ENCODE results near the gene RORC.

RORC gene

GRCh38 chr1:151868486-151868885 is 36.9 kb upstream of the RORC start:
- Histone ChIP-seq H3K27ac (ENCODE audit: low read length) (no peak overlapping the region), H3K9ac (ENCODE audit: low read length) (no peak overlapping the region), H3K9me2 (replicated peaks; ENCODE audit: insufficient read depth, low read length) (no peaks in the 10 kb centered on the region), H3K79me2 (ENCODE audit: low read length) (no peaks in the 10 kb centered on the region), H3K9me3 (replicated peaks; ENCODE audit: insufficient read depth, low read length) (no peaks in the 10 kb centered on the region), H3F3A (ENCODE audit: insufficient read depth, low read length) (no peaks in the 10 kb centered on the region), H3K4me1 (ENCODE audit: low read length) (no peaks in the 10 kb centered on the region), H3K4me2 (ENCODE audit: low read depth, low read length) (no peak overlapping the region), H3K36me3 (replicated peaks; ENCODE audit: insufficient read depth, low read length) (no peaks in the 10 kb centered on the region), H2AFZ (ENCODE audit: low read length) (no peak overlapping the region), H3K4me3 (ENCODE audit: low read length) (no peak overlapping the region), H4K20me1 (ENCODE audit: insufficient read depth, low read length) (no peaks in the 10 kb centered on the region), H3K27me3 (replicated peaks; ENCODE audit: insufficient read depth, low read length) (no peaks in the 10 kb centered on the region)
- TF ChIP-seq EZH2phosphoT487 (IDR thresholded peaks at IDR 0.05; ENCODE audit: low read length) (no peak), CTCF (IDR thresholded peaks at IDR 0.05; ENCODE audit: low read length) (no peak), EZH2 (optimal IDR thresholded peaks at IDR 0.05; ENCODE audit: low read depth, low read length) (no peak)
- DNase-seq, result no peak

- H3K9me2 ChIP-seq (replicated peaks; ENCODE audit: insufficient read depth, low read length), result no peaks in the 10 kb centered on the region
- H3K9ac ChIP-seq (ENCODE audit: low read length), result no peak overlapping the region
- peaks cover 4% of the 10 kb centered on the region for H3K4me1 ChIP-seq (ENCODE audit: low read length)
- H4K20me1 ChIP-seq (ENCODE audit: insufficient read depth, low read length), result no peaks in the 10 kb centered on the region
- no peaks in the 10 kb centered on the region for H3K36me3 ChIP-seq (replicated peaks; ENCODE audit: insufficient read depth, low read length)
- no peak overlapping the region for H3K4me3 ChIP-seq (ENCODE audit: low read length)
- TF ChIP-seq CTCF (IDR thresholded peaks at IDR 0.05; ENCODE audit: low read length) (no peak), EZH2phosphoT487 (IDR thresholded peaks at IDR 0.05; ENCODE audit: low read length) (no peak), EZH2 (optimal IDR thresholded peaks at IDR 0.05; ENCODE audit: low read depth, low read length) (no peak)
- no peaks in the 10 kb centered on the region for H3F3A ChIP-seq (ENCODE audit: insufficient read depth, low read length)
- no peaks in the 10 kb centered on the region for H3K9me3 ChIP-seq (replicated peaks; ENCODE audit: insufficient read depth, low read length)
- no peak overlapping the region for H3K27ac ChIP-seq (ENCODE audit: low read length)
- H3K4me2 ChIP-seq (ENCODE audit: low read depth, low read length), result no peak overlapping the region
- DNase-seq, result no peak
- H3K79me2 ChIP-seq (ENCODE audit: low read length), result no peaks in the 10 kb centered on the region
- no peak overlapping the region for H2AFZ ChIP-seq (ENCODE audit: low read length)
- no peaks in the 10 kb centered on the region for H3K27me3 ChIP-seq (replicated peaks; ENCODE audit: insufficient read depth, low read length)
These were observed 36.3 kb upstream of the RORC start for GRCh38 chr1:151867765-151868411.

GRCh38 chr1:151867321-151867720 is 35.7 kb upstream of the RORC start:
- H3K79me2 ChIP-seq (ENCODE audit: low read length), result no peaks in the 10 kb centered on the region
- TF ChIP-seq CTCF (IDR thresholded peaks at IDR 0.05; ENCODE audit: low read length) (no peak), EZH2 (optimal IDR thresholded peaks at IDR 0.05; ENCODE audit: low read depth, low read length) (no peak), EZH2phosphoT487 (IDR thresholded peaks at IDR 0.05; ENCODE audit: low read length) (no peak)
- no peaks in the 10 kb centered on the region for H3F3A ChIP-seq (ENCODE audit: insufficient read depth, low read length)
- no peak overlapping the region for H3K9ac ChIP-seq (ENCODE audit: low read length)
- no peaks in the 10 kb centered on the region for H3K36me3 ChIP-seq (replicated peaks; ENCODE audit: insufficient read depth, low read length)
- H3K4me2 ChIP-seq (ENCODE audit: low read depth, low read length), result no peak overlapping the region
- no peak overlapping the region for H2AFZ ChIP-seq (ENCODE audit: low read length)
- H3K4me3 ChIP-seq (ENCODE audit: low read length), result no peak overlapping the region
- H3K9me2 ChIP-seq (replicated peaks; ENCODE audit: insufficient read depth, low read length), result no peaks in the 10 kb centered on the region
- no peaks in the 10 kb centered on the region for H3K27me3 ChIP-seq (replicated peaks; ENCODE audit: insufficient read depth, low read length)
- no peak for DNase-seq
- H3K9me3 ChIP-seq (replicated peaks; ENCODE audit: insufficient read depth, low read length), result no peaks in the 10 kb centered on the region
- H3K27ac ChIP-seq (ENCODE audit: low read length), result no peak overlapping the region
- no peaks in the 10 kb centered on the region for H4K20me1 ChIP-seq (ENCODE audit: insufficient read depth, low read length)
- H3K4me1 ChIP-seq (ENCODE audit: low read length), result peaks cover 10% of the 10 kb centered on the region

Measured in MM.1S (cell line).